ENCODE measurements around the gene TAF1C.

TAF1C gene

GRCh38 chr16:84195201-84196093 is 8.6 kb upstream of the TAF1C start:
- Histone ChIP-seq H3K36me3 (ENCODE audit: insufficient read depth, low read depth, low read length) (no peaks in the 10 kb centered on the region), H3K9me3 (ENCODE audit: insufficient read depth, low read depth, low read length) (no peaks in the 10 kb centered on the region)

GRCh38 chr16:84194470-84195200 is 7.8 kb upstream of the TAF1C start:
- Histone ChIP-seq H3K4me3 (ENCODE audit: low read length) (no peak overlapping the region), H3K4me1 (ENCODE audit: insufficient read depth, low read length) (peaks cover 2% of the 10 kb centered on the region; the same call in 1 of the 2 replicates), H3K27ac (ENCODE audit: low read length) (no peak overlapping the region), H3K9me3 (ENCODE audit: insufficient read depth, low read depth, low read length) (no peaks in the 10 kb centered on the region), H3K27me3 (ENCODE audit: insufficient read depth, low read length) (no peaks in the 10 kb centered on the region), H3K36me3 (ENCODE audit: insufficient read depth, low read depth, low read length) (no peaks in the 10 kb centered on the region), H3K9ac (ENCODE audit: low read depth, low read length) (no peak overlapping the region)

More at GRCh38 chr16:84195201-84196093, 8.6 kb upstream of the TAF1C start:
- no peak overlapping the region for H3K9ac ChIP-seq (ENCODE audit: low read depth, low read length)
- no peak overlapping the region for H3K27ac ChIP-seq (ENCODE audit: low read length)
- H3K27me3 ChIP-seq (ENCODE audit: insufficient read depth, low read length) = no peaks in the 10 kb centered on the region
- no peak overlapping the region for H3K4me3 ChIP-seq (ENCODE audit: low read length)
- peaks cover 2% of the 10 kb centered on the region; the same call in 1 of the 2 replicates for H3K4me1 ChIP-seq (ENCODE audit: insufficient read depth, low read length)

GRCh38 chr16:84194018-84194417 is 7.2 kb upstream of the TAF1C start:
- no peaks in the 10 kb centered on the region; the same call in 1 of the 2 replicates for H3K4me1 ChIP-seq (ENCODE audit: insufficient read depth, low read length)
- no peak overlapping the region for H3K4me3 ChIP-seq (ENCODE audit: low read length)
- no peak overlapping the region for H3K27ac ChIP-seq (ENCODE audit: low read length)
- H3K27me3 ChIP-seq (ENCODE audit: insufficient read depth, low read length) = no peaks in the 10 kb centered on the region
- H3K9ac ChIP-seq (ENCODE audit: low read depth, low read length) = no peak overlapping the region
- H3K36me3 ChIP-seq (ENCODE audit: insufficient read depth, low read depth, low read length) = no peaks in the 10 kb centered on the region
- H3K9me3 ChIP-seq (ENCODE audit: insufficient read depth, low read depth, low read length) = no peaks in the 10 kb centered on the region

DNA sequence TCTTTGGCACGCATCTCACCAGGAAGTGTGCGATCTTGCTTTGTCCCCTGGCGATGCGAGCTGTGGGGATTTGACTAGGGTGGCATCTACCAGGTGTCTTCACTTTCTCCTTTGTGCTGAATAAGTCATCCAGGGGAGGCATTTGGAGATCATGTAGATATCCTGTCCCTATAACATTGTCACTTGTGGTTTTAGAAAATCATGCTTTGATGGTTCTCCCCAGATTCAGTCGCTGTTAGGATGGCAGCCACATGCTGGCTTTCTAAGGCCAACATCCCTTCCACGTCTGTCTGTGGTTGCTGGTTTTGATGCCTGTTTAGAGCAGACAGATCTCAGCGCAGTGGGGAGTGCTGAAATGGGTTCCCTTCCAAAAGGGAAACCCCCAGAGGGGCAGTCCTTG is 6.6 kb upstream of the TAF1C start:
- H3K9ac ChIP-seq (ENCODE audit: low read depth, low read length) = no peak overlapping the region
- H3K27me3 ChIP-seq (ENCODE audit: insufficient read depth, low read length) = no peaks in the 10 kb centered on the region
- H3K36me3 ChIP-seq (ENCODE audit: insufficient read depth, low read depth, low read length) = no peaks in the 10 kb centered on the region
- no peaks in the 10 kb centered on the region for H3K4me1 ChIP-seq (ENCODE audit: insufficient read depth, low read length)
- H3K4me3 ChIP-seq (ENCODE audit: low read length) = no peak overlapping the region
- H3K27ac ChIP-seq (ENCODE audit: low read length) = no peak overlapping the region
- no peaks in the 10 kb centered on the region for H3K9me3 ChIP-seq (ENCODE audit: insufficient read depth, low read depth, low read length)

- Histone ChIP-seq H3K9me3 (ENCODE audit: insufficient read depth, low read depth, low read length) (no peaks in the 10 kb centered on the region), H3K4me3 (ENCODE audit: low read length) (no peak overlapping the region), H3K27ac (ENCODE audit: low read length) (no peak overlapping the region), H3K36me3 (ENCODE audit: insufficient read depth, low read depth, low read length) (no peaks in the 10 kb centered on the region), H3K27me3 (ENCODE audit: insufficient read depth, low read length) (no peaks in the 10 kb centered on the region), H3K4me1 (ENCODE audit: insufficient read depth, low read length) (no peaks in the 10 kb centered on the region), H3K9ac (ENCODE audit: low read depth, low read length) (no peak overlapping the region)
Observed at GRCh38 chr16:84191466-84191865, 4.6 kb upstream of the TAF1C start.

DNA sequence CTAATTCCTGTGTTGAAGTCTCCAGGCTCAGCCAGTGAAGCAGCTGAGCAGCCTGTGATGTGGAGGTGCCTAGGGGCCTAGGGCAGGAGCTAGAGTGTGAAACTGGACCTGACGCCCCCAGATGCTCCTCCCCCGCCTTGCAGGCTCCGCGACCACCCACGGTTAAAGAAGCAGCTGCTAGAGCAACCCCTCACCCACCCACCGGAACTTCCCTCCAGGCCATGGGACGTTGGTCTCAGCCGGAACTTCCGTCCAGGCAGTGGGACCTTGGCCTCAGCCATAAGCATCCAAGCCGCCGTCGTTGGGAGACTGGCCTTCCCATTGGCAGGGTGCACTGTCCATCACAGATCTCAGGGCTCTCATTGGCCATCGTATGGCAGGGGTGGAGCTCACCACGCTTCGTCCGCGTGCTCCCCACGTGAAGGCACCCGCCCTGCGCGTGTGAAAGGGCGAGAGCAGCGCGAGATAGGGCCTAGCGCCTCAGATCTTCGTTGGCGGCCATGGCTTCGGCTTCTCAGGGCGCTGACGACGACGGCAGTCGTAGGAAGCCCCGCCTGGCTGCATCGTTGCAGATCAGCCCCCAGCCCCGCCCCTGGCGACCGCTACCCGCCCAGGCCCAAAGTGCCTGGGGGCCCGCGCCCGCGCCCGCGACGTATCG is 4.0 kb upstream of the TAF1C start, which contains the start of gene ADAD2:
Gene ADAD2 (plus strand): TSS at position 427 of the 658 bp plus-strand sequence. CDS start 74 bp downstream, at position 501.
- no peak within 1 kb of the TSS for H3K4me3 ChIP-seq (ENCODE audit: low read length)
- H3K9ac ChIP-seq (ENCODE audit: low read depth, low read length) = no peak within 1 kb of the TSS

GRCh38 chr16:84184775-84185174 is 2.1 kb downstream of the TAF1C start:
- Histone ChIP-seq H3K27ac (ENCODE audit: low read length) (no peak overlapping the region), H3K27me3 (ENCODE audit: insufficient read depth, low read length) (no peaks in the 10 kb centered on the region), H3K9me3 (ENCODE audit: insufficient read depth, low read depth, low read length) (no peaks in the 10 kb centered on the region), H3K4me3 (ENCODE audit: low read length) (no peak overlapping the region), H3K9ac (ENCODE audit: low read depth, low read length) (no peak overlapping the region), H3K4me1 (ENCODE audit: insufficient read depth, low read length) (no peaks in the 10 kb centered on the region), H3K36me3 (ENCODE audit: insufficient read depth, low read depth, low read length) (peaks cover 48% of the 10 kb centered on the region)

More for the DNA sequence above, 4.0 kb upstream of the TAF1C start, which contains the start of gene ADAD2:
- Histone ChIP-seq H3K9me3 (ENCODE audit: insufficient read depth, low read depth, low read length) (no peaks in the 10 kb centered on the region), H3K27ac (ENCODE audit: low read length) (no peak within 1 kb of the TSS), H3K4me1 (ENCODE audit: insufficient read depth, low read length) (no peaks in the 10 kb centered on the region), H3K36me3 (ENCODE audit: insufficient read depth, low read depth, low read length) (no peaks in the 10 kb centered on the region), H3K27me3 (ENCODE audit: insufficient read depth, low read length) (no peaks in the 10 kb centered on the region)

GRCh38 chr16:84183911-84184591 is 2.8 kb downstream of the TAF1C start:
- peaks cover 54% of the 10 kb centered on the region for H3K36me3 ChIP-seq (ENCODE audit: insufficient read depth, low read depth, low read length)
- H3K27me3 ChIP-seq (ENCODE audit: insufficient read depth, low read length) = no peaks in the 10 kb centered on the region
- no peaks in the 10 kb centered on the region for H3K9me3 ChIP-seq (ENCODE audit: insufficient read depth, low read depth, low read length)
- H3K4me1 ChIP-seq (ENCODE audit: insufficient read depth, low read length) = no peaks in the 10 kb centered on the region
- H3K4me3 ChIP-seq (ENCODE audit: low read length) = no peak overlapping the region
- H3K9ac ChIP-seq (ENCODE audit: low read depth, low read length) = no peak overlapping the region
- H3K27ac ChIP-seq (ENCODE audit: low read length) = no peak overlapping the region

GRCh38 chr16:84183572-84183875 is 3.3 kb downstream of the TAF1C start:
- H3K4me3 ChIP-seq (ENCODE audit: low read length) = no peak overlapping the region
- peaks cover 60% of the 10 kb centered on the region for H3K36me3 ChIP-seq (ENCODE audit: insufficient read depth, low read depth, low read length)
- H3K9me3 ChIP-seq (ENCODE audit: insufficient read depth, low read depth, low read length) = no peaks in the 10 kb centered on the region
- H3K9ac ChIP-seq (ENCODE audit: low read depth, low read length) = no peak overlapping the region
- H3K27me3 ChIP-seq (ENCODE audit: insufficient read depth, low read length) = no peaks in the 10 kb centered on the region
- no peaks in the 10 kb centered on the region for H3K4me1 ChIP-seq (ENCODE audit: insufficient read depth, low read length)
- no peak overlapping the region for H3K27ac ChIP-seq (ENCODE audit: low read length)

DNA sequence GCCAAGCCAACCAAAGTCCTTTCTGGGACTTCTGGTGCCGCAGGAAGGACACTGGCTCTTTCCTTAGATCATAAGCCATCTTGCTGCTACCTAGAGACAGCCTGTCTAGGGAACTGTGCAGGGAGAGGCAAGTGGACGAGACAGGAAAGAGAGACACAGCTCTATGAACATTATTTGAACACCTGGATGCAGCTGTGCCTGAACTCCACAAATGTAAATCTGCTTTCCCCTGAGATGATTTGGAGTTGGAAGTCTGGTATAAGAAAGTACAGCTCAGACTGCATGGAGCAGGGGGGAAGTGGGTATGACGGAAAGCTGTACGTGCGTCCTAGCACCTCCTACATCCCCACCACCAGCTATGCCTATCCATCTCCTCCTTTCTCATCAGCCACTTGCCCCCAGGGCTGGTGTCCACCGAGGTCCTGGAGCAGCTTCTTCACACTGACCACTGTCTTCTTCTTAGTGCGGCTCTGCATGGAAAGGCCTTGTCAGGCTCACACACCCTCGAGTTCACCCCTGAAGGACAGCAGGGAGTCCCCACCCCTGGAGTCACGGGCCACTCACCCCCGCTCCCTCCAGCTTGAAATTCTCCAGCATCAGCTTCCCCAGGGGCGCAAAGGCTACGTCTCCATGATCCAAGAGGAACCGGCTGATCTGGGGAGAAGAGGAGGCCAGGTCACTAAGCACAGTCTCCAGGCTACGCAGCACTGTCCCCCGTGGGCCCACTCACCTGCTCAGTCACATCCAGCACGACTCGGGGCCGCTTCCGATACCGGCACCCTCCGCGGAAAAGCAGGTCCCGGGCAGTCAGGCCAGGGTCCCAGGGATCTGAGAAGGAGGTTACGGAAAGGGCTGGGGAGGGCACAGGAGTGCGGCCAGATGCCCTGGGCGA is 3.9 kb downstream of the TAF1C start:
- no peak overlapping the region for H3K9ac ChIP-seq (ENCODE audit: low read depth, low read length)
- no peak overlapping the region for H3K27ac ChIP-seq (ENCODE audit: low read length)
- H3K27me3 ChIP-seq (ENCODE audit: insufficient read depth, low read length) = no peaks in the 10 kb centered on the region
- H3K9me3 ChIP-seq (ENCODE audit: insufficient read depth, low read depth, low read length) = no peaks in the 10 kb centered on the region
- H3K4me3 ChIP-seq (ENCODE audit: low read length) = no peak overlapping the region
- peaks cover 66% of the 10 kb centered on the region for H3K36me3 ChIP-seq (ENCODE audit: insufficient read depth, low read depth, low read length)
- H3K4me1 ChIP-seq (ENCODE audit: insufficient read depth, low read length) = no peaks in the 10 kb centered on the region
